GM23338 (cell line): ENCODE data around the gene CLOCK. TPM values are rescaled to one million over a fixed set of nuclear protein-coding genes. Genes with fewer than 3 reads are reported as not detected.

Experiments
- ATAC-seq: fragments of 200-7000 bp; cut with Tn5 transposase; 3 replicates; pipeline ENCODE4 v1.9.1; 2020
- DNase-seq: peaks from one replicate; pipeline ENCODE4 v3.0.0-alpha.2; 2015; ENCODE audit warnings: low spot score
- H2AFZ ChIP-seq: fragments of 200-600 bp; sonication (generic); 2 replicates; pipeline ENCODE4 v1.8.0; 2016; ENCODE audit warnings: antibody characterized with exemption, mild to moderate bottlenecking, moderate library complexity
- H3F3A ChIP-seq: fragments of 200-600 bp; sonication (generic); replicated peaks from 2 replicates; pipeline ENCODE4 v1.8.0; 2017; ENCODE audit warnings: antibody characterized with exemption, mixed run types, low read depth
- H3K27ac ChIP-seq: fragments of 200-600 bp; sonication (generic); 2 replicates; pipeline ENCODE4 v1.6.1; 2016; ENCODE audit warnings: low read depth
- H3K27me3 ChIP-seq: fragments of 200-600 bp; sonication (generic); 2 replicates; pipeline ENCODE4 v1.8.0; 2016; ENCODE audit warnings: mild to moderate bottlenecking, mixed run types, moderate library complexity; ENCODE audit not compliant: insufficient read depth
- H3K36me3 ChIP-seq: fragments of 200-600 bp; sonication (generic); 2 replicates; pipeline ENCODE4 v1.8.0; 2016; ENCODE audit warnings: mild to moderate bottlenecking; ENCODE audit not compliant: insufficient read depth
- H3K4me1 ChIP-seq: fragments of 200-600 bp; sonication (generic); 2 replicates; pipeline ENCODE4 v1.8.0; 2016; ENCODE audit warnings: mild to moderate bottlenecking, moderate library complexity; ENCODE audit not compliant: insufficient read depth
- H3K4me2 ChIP-seq: fragments of 200-600 bp; sonication (generic); 2 replicates; pipeline ENCODE4 v1.7.1; 2017; ENCODE audit warnings: mixed run types
- H3K4me3 ChIP-seq: fragments of 200-600 bp; sonication (generic); 2 replicates; pipeline ENCODE4 v1.6.1; 2016; ENCODE audit warnings: mixed run types
- H3K79me2 ChIP-seq: fragments of 200-600 bp; sonication (generic); replicated peaks from 2 replicates; pipeline ENCODE4 v1.8.0; 2017; ENCODE audit warnings: mild to moderate bottlenecking; ENCODE audit not compliant: insufficient read depth
- H3K9me2 ChIP-seq: fragments of 200-600 bp; sonication (generic); 2 replicates; pipeline ENCODE4 v1.8.0; 2017; ENCODE audit not compliant: insufficient read depth
- H4K20me1 ChIP-seq: fragments of 200-600 bp; sonication (generic); replicated peaks from 2 replicates; pipeline ENCODE4 v1.8.0; 2017; ENCODE audit warnings: mild to moderate bottlenecking; ENCODE audit not compliant: insufficient read depth
- H3K27ac Mint-ChIP-seq: 2 replicates; pipeline ENCODE4 v1.8.0; 2020; ENCODE audit warnings: inconsistent platforms, mild to moderate bottlenecking, moderate library complexity, mixed read lengths
- H3K27me3 Mint-ChIP-seq: 3 replicates; pipeline ENCODE4 v1.8.0; 2022; ENCODE audit warnings: low read depth, mild to moderate bottlenecking, moderate library complexity, mixed read lengths, inconsistent platforms; ENCODE audit not compliant: insufficient read depth, poor library complexity
- H3K36me3 Mint-ChIP-seq: 3 replicates; pipeline ENCODE4 v1.8.0; 2021; ENCODE audit warnings: low read depth, mild to moderate bottlenecking, inconsistent platforms, moderate library complexity, mixed read lengths
- H3K4me1 Mint-ChIP-seq: 3 replicates; pipeline ENCODE4 v1.8.0; 2020; ENCODE audit warnings: mild to moderate bottlenecking, inconsistent platforms, mixed read lengths
- H3K4me3 Mint-ChIP-seq: 3 replicates; pipeline ENCODE4 v1.8.0; 2021; ENCODE audit warnings: moderate library complexity, mild to moderate bottlenecking, inconsistent platforms, mixed read lengths
- H3K9me3 Mint-ChIP-seq: 3 replicates; pipeline ENCODE4 v1.8.0; 2020; ENCODE audit warnings: moderate library complexity, mild to moderate bottlenecking, inconsistent platforms, mixed read lengths
- CREB1 ChIP-seq: fragments of 250-450 bp; sonication (Bioruptor Pico); IDR thresholded peaks from 2 replicates; pipeline ENCODE4 v1.5.0; 2020; ENCODE audit warnings: low read depth, mild to moderate bottlenecking, moderate library complexity
- CTCF ChIP-seq, 2 experiments: fragments of 200-600 bp in 1 of 2; sonication (generic) in 1 of 2; conservative IDR thresholded peaks; 2 replicates each; pipeline versions ENCODE4 v1.5.1 to v1.6.1; 2016 to 2017; ENCODE audit warnings: antibody characterized with exemption in 2 of 2, low read depth in 2 of 2, mild to moderate bottlenecking in 2 of 2, moderate library complexity in 1 of 2
- ETS1 ChIP-seq: IDR thresholded peaks from 2 replicates; pipeline ENCODE4 v1.6.1; 2016; ENCODE audit warnings: antibody characterized with exemption
- EZH2 ChIP-seq: fragments of 200-600 bp; sonication (generic); IDR thresholded peaks from one replicate; pipeline ENCODE4 v1.8.0; 2017; ENCODE audit warnings: antibody characterized with exemption, mild to moderate bottlenecking, low read depth; ENCODE audit not compliant: unreplicated experiment
- EZH2phosphoT487 ChIP-seq: fragments of 200-600 bp; sonication (generic); IDR thresholded peaks from one replicate; pipeline ENCODE4 v1.8.1; 2018; ENCODE audit warnings: antibody characterized with exemption; ENCODE audit not compliant: unreplicated experiment
- NANOG ChIP-seq: IDR thresholded peaks from 2 replicates; pipeline ENCODE4 v1.6.1; 2016; ENCODE audit warnings: antibody characterized with exemption, borderline replicate concordance
- POLR2AphosphoS5 ChIP-seq: IDR thresholded peaks from 2 replicates; pipeline ENCODE4 v1.6.1; 2016; ENCODE audit warnings: antibody characterized with exemption, low read depth
- REST ChIP-seq: IDR thresholded peaks from one replicate; pipeline ENCODE4 v1.6.1; 2018; ENCODE audit warnings: antibody characterized with exemption; ENCODE audit not compliant: unreplicated experiment
- STAT1 ChIP-seq: IDR thresholded peaks from one replicate; pipeline ENCODE4 v1.6.1; 2016; ENCODE audit warnings: antibody characterized with exemption; ENCODE audit not compliant: unreplicated experiment
- ZNF114 ChIP-seq: fragments of 250-450 bp; sonication (Bioruptor Pico); IDR thresholded peaks from 2 replicates; pipeline ENCODE4 v1.5.0; 2020; ENCODE audit warnings: mild to moderate bottlenecking, moderate library complexity
- ZNF331 ChIP-seq: fragments of 250-450 bp; sonication (Bioruptor Pico); IDR thresholded peaks from 2 replicates; pipeline ENCODE4 v1.5.0; 2020; ENCODE audit warnings: low read depth, mild to moderate bottlenecking, moderate library complexity
- polyA plus RNA-seq: library from polyadenylated mRNA; unstranded; fragments of >200 nt; fragmentation: Nextera tagmentation; extraction: Ambion mirVana; gene quantifications from 2 replicates; pipeline ENCODE4 v1.2.1, GENCODE V29; 2016
- total RNA-seq: library from RNA; depleted of rRNA; stranded (reverse); fragments of >200 nt; shearing (Covaris generic); gene quantifications from 2 replicates; pipeline ENCODE4 v1.2.3, GENCODE V29; 2014

The CLOCK gene
- total and polyA plus RNA-seq, 2 experiments from 2014 or later: 17.1 to 28.8 TPM

DNA sequence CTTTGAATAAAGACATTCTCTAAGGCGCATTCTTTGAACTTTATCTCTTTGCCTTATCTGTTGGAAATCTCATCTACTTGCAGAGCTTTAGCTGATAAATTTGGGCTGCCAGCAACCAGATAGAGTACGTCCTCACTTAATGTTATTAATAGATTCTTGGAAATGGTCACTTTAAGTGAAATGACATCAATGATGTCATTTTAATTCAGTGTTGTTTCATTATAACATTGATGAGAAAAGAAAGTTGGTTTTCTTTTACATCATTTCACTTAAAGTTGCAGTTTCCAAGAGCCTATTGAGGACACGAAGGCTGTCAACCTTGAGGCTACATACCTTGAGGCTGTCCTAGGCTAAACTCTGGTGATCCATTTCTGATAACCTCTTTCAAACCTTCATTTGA lies 141.6 kb downstream of the CLOCK start:
- DNase-seq (no peak), ATAC-seq (no peak)
- Histone ChIP-seq H3K4me2 (no peak overlapping the region), H3K4me3 (no peak overlapping the region), H3K4me1 (peaks cover 17% of the 10 kb centered on the region; the same call in 1 of the 2 replicates), H3K27me3 (no peaks in the 10 kb centered on the region), H3F3A (no peaks in the 10 kb centered on the region), H3K27ac (no peak overlapping the region), H3K36me3 (peaks cover 23% of the 10 kb centered on the region), H3K9me2 (no peaks in the 10 kb centered on the region), H4K20me1 (peaks cover 68% of the 10 kb centered on the region), H2AFZ (no peak overlapping the region), H3K79me2 (peaks cover 96% of the 10 kb centered on the region)
- no peak for TF ChIP-seq NANOG
- TF ChIP-seq EZH2phosphoT487: no peak
- TF ChIP-seq ZNF331 (CRISPR knock-in tag): no peak
- H3K4me1 Mint-ChIP-seq: peaks cover 16% of the 10 kb centered on the region; the same call in 2 of the 3 replicates
- no peaks in the 10 kb centered on the region for H3K9me3 Mint-ChIP-seq
- H3K4me3 Mint-ChIP-seq: no peak overlapping the region
- H3K27ac Mint-ChIP-seq: no peak overlapping the region
- H3K27me3 Mint-ChIP-seq: peaks cover 2% of the 10 kb centered on the region
- peaks cover 53% of the 10 kb centered on the region for H3K36me3 Mint-ChIP-seq

DNA sequence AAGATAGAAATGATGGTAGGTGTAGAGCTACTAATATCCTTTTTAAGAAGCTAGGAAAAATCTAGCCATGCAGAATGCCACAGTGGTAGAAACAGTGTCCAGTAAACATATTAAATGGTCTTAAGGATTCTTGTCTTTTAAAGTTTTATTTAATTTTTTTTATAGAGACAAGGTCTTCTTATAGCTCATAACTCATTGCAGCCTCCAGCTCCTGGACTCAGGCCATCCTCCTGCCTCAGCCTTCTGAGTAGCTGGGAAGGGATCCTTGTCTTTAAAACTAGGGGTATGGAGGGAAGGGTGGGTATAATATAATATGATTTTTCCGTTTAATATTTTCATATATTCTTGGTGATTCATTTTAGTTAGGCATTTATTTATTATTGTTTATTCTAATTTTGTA lies 147.1 kb downstream of the CLOCK start:
- Mint-ChIP-seq H3K36me3 (peaks cover 55% of the 10 kb centered on the region), H3K4me3 (peak overlapping the region; percentile 94), H3K4me1 (peaks cover 24% of the 10 kb centered on the region), H3K9me3 (no peaks in the 10 kb centered on the region; the same call in 1 of the 3 replicates), H3K27me3 (peaks cover 4% of the 10 kb centered on the region), H3K27ac (no peak overlapping the region)
- no peak for ATAC-seq
- Histone ChIP-seq H2AFZ (no peak overlapping the region), H3F3A (no peaks in the 10 kb centered on the region), H4K20me1 (peaks cover 55% of the 10 kb centered on the region), H3K4me1 (peaks cover 22% of the 10 kb centered on the region), H3K79me2 (peaks cover 82% of the 10 kb centered on the region), H3K9me2 (no peaks in the 10 kb centered on the region), H3K27me3 (no peaks in the 10 kb centered on the region), H3K36me3 (peaks cover 17% of the 10 kb centered on the region; the same call in 1 of the 2 replicates), H3K27ac (no peak overlapping the region), H3K4me2 (peak overlapping the region; percentile 87), H3K4me3 (peak overlapping the region; percentile 92; the same call in 1 of the 2 replicates)
- TF ChIP-seq POLR2AphosphoS5 (no peak), CTCF (conservative IDR thresholded peaks at IDR 0.05; ENCODE audit: low read depth in 2 of 2) (no peak), EZH2 (no peak), ZNF331 (CRISPR knock-in tag) (no peak), ZNF114 (CRISPR knock-in tag) (no peak), EZH2phosphoT487 (no peak), ETS1 (no peak), REST (no peak), CREB1 (CRISPR knock-in tag) (no peak), STAT1 (no peak), NANOG (no peak)
- no peak for DNase-seq
